Neural progenitor cell (in vitro differentiated cells): Measurements from ENCODE around the gene MGMT.

Experiments
- EZH2 ChIP-seq: fragments of 200-600 bp; sonication (generic); IDR thresholded peaks from 2 replicates; pipeline ENCODE4 v1.6.1; 2017; ENCODE audit warnings: antibody characterized with exemption, mild to moderate bottlenecking, moderate library complexity
- EZH2phosphoT487 ChIP-seq: fragments of 200-600 bp; sonication (generic); IDR thresholded peaks from 2 replicates; pipeline ENCODE4 v1.6.1; 2017; ENCODE audit warnings: antibody characterized with exemption
- TF ChIP-seq, protein P1 (sequence below): fragments of 200-600 bp; sonication (generic); IDR thresholded peaks from 2 replicates; pipeline ENCODE4 v1.5.1; 2017; ENCODE audit warnings: antibody characterized with exemption, mild to moderate bottlenecking

DNA sequence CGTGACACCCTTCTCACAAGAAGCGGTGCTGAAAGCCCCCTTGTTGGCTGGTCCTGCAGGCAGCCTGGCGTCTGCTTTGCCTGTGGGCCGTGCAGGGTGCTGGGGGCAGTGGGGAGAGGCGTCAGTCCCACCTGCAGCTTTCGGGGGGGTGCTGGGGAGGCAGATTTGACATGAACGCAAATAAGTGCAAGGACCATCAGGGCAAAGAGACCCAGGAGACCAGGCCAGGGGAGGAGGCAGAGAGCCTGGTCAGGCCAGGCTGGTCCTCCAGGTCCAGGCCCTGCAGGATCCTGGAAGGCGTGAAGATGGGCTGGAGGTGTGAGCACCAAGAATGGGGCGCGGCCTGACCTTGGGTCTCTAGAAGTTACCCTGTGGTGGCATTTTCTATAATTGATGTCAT, 81.6 kb downstream of the MGMT start:
- TF ChIP-seq EZH2phosphoT487: no peak
- TF ChIP-seq, protein P1, sequence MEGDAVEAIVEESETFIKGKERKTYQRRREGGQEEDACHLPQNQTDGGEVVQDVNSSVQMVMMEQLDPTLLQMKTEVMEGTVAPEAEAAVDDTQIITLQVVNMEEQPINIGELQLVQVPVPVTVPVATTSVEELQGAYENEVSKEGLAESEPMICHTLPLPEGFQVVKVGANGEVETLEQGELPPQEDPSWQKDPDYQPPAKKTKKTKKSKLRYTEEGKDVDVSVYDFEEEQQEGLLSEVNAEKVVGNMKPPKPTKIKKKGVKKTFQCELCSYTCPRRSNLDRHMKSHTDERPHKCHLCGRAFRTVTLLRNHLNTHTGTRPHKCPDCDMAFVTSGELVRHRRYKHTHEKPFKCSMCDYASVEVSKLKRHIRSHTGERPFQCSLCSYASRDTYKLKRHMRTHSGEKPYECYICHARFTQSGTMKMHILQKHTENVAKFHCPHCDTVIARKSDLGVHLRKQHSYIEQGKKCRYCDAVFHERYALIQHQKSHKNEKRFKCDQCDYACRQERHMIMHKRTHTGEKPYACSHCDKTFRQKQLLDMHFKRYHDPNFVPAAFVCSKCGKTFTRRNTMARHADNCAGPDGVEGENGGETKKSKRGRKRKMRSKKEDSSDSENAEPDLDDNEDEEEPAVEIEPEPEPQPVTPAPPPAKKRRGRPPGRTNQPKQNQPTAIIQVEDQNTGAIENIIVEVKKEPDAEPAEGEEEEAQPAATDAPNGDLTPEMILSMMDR: no peak
- TF ChIP-seq EZH2: no peak
